DND-41 (cell line): ENCODE results near the gene MAX.

ENCODE experiments used
- ATAC-seq: fragments of 200-7000 bp; cut with Tn5 transposase; 3 replicates; pipeline ENCODE4 v1.9.1; 2021; ENCODE audit warnings: low read depth; ENCODE audit not compliant: insufficient read depth
- DNase-seq: peaks from one replicate; pipeline ENCODE4 v3.0.0-alpha.2; 2020
- H2AFZ ChIP-seq: 2 replicates; pipeline ENCODE4 v1.6.0; 2012; ENCODE audit warnings: low read depth, low read length
- H3K27ac ChIP-seq: 2 replicates; pipeline ENCODE4 v1.5.1; 2012; ENCODE audit warnings: low read length, inconsistent platforms
- H3K27me3 ChIP-seq: fragments of 200-600 bp; sonication (generic); 2 replicates; pipeline ENCODE4 v1.6.0; 2012; ENCODE audit warnings: low read length, mild to moderate bottlenecking, inconsistent platforms; ENCODE audit not compliant: insufficient read depth, poor library complexity
- H3K36me3 ChIP-seq: 2 replicates; pipeline ENCODE4 v1.5.1; 2012; ENCODE audit warnings: low read length, inconsistent platforms; ENCODE audit not compliant: insufficient read depth
- H3K4me1 ChIP-seq: 2 replicates; pipeline ENCODE4 v1.5.1; 2012; ENCODE audit warnings: mild to moderate bottlenecking, low read length; ENCODE audit not compliant: insufficient read depth
- H3K4me2 ChIP-seq: 2 replicates; pipeline ENCODE4 v1.6.0; 2012; ENCODE audit warnings: mild to moderate bottlenecking, moderate library complexity, low read length, inconsistent platforms; ENCODE audit not compliant: insufficient read depth
- H3K4me3 ChIP-seq, 2 experiments: fragments of 200-600 bp in 1 of 2; shearing (Covaris generic) in 1 of 2; 2 replicates each; pipeline ENCODE4 v1.5.1; 2012 to 2016; ENCODE audit warnings: inconsistent platforms in 2 of 2, low read length in 2 of 2, mild to moderate bottlenecking in 2 of 2, low read depth in 1 of 2, moderate library complexity in 1 of 2
- H3K79me2 ChIP-seq: 2 replicates; pipeline ENCODE4 v1.6.0; 2012; ENCODE audit warnings: low read length, inconsistent platforms; ENCODE audit not compliant: insufficient read depth
- H3K9ac ChIP-seq: 2 replicates; pipeline ENCODE4 v1.6.0; 2012; ENCODE audit warnings: low read depth, mild to moderate bottlenecking, inconsistent platforms, low read length, moderate library complexity
- H3K9me3 ChIP-seq: 2 replicates; pipeline ENCODE4 v1.5.1; 2012; ENCODE audit warnings: low read length, moderate library complexity, mild to moderate bottlenecking, inconsistent platforms; ENCODE audit not compliant: insufficient read depth, severe bottlenecking
- H4K20me1 ChIP-seq: 2 replicates; pipeline ENCODE4 v1.6.0; 2012; ENCODE audit warnings: low read length; ENCODE audit not compliant: insufficient read depth
- EZH2 ChIP-seq: IDR thresholded peaks from 3 replicates; pipeline ENCODE4 v1.6.1; 2012; ENCODE audit warnings: borderline replicate concordance, low read depth, mild to moderate bottlenecking, moderate library complexity, low read length, inconsistent platforms; ENCODE audit not compliant: severe bottlenecking
- TF ChIP-seq, protein P1 (sequence below): IDR thresholded peaks from 2 replicates; pipeline ENCODE4 v1.5.1; 2012; ENCODE audit warnings: borderline replicate concordance, low read length, moderate library complexity, mild to moderate bottlenecking; ENCODE audit not compliant: poor library complexity, severe bottlenecking; ENCODE audit errors: extremely low read depth

The MAX gene

DNA sequence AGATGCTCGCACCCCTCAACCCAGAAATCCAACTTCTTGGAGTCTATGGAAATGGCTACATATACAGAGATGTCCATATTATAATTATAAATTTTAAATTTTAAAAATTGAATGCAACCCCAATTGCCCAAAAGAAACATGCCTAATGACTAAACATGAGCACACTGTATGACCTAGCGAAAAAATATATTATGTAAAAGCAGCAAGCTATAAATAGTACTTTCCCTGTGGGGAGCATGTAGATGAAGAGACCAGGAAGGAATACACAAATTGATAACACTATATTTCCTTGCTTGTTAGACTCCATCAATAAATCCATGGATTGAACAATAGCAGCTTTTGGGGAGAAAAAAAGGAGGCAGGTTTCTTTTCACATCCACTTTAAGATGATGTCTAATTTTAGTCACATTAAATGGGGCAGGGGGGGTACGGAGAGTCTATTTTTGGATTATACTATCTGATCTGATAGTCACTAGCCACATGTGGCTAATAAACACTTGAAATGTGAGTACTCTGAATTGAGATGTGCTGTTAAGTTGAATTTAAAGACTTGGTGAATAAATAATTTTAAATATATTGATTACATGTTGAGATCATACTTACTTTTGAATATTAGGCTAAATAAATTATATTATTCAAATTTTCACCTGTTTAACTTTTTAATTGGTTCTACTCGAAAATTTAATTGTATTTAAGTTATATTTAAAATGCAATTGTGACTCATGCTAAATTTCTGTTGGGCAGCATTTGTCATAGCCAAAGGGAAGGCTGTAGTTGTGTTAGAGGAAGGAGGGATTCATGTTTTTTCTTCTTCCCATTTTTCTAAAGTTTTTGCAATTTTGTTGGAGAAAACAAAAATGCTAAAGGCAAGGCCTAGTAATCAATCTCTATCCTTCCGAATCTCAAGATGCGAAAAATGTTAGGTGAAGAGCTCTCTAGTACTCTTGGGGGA lies 17.5 kb downstream of the MAX start:
- no peaks in the 10 kb centered on the region for H3K4me1 ChIP-seq
- H4K20me1 ChIP-seq = peaks cover 40% of the 10 kb centered on the region
- H2AFZ ChIP-seq = no peak overlapping the region
- peaks cover 98% of the 10 kb centered on the region for H3K79me2 ChIP-seq
- no peak overlapping the region for H3K4me3 ChIP-seq
- ATAC-seq (no peak), DNase-seq (no peak)
- no peak for TF ChIP-seq EZH2
- TF ChIP-seq, protein P1, sequence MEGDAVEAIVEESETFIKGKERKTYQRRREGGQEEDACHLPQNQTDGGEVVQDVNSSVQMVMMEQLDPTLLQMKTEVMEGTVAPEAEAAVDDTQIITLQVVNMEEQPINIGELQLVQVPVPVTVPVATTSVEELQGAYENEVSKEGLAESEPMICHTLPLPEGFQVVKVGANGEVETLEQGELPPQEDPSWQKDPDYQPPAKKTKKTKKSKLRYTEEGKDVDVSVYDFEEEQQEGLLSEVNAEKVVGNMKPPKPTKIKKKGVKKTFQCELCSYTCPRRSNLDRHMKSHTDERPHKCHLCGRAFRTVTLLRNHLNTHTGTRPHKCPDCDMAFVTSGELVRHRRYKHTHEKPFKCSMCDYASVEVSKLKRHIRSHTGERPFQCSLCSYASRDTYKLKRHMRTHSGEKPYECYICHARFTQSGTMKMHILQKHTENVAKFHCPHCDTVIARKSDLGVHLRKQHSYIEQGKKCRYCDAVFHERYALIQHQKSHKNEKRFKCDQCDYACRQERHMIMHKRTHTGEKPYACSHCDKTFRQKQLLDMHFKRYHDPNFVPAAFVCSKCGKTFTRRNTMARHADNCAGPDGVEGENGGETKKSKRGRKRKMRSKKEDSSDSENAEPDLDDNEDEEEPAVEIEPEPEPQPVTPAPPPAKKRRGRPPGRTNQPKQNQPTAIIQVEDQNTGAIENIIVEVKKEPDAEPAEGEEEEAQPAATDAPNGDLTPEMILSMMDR = no peak
- no peaks in the 10 kb centered on the region for H3K27me3 ChIP-seq
- H3K36me3 ChIP-seq = peaks cover 98% of the 10 kb centered on the region
- no peak overlapping the region for H3K4me2 ChIP-seq
- H3K9me3 ChIP-seq = peaks cover 16% of the 10 kb centered on the region
- no peak overlapping the region for H3K9ac ChIP-seq
- no peak overlapping the region for H3K27ac ChIP-seq

DNA sequence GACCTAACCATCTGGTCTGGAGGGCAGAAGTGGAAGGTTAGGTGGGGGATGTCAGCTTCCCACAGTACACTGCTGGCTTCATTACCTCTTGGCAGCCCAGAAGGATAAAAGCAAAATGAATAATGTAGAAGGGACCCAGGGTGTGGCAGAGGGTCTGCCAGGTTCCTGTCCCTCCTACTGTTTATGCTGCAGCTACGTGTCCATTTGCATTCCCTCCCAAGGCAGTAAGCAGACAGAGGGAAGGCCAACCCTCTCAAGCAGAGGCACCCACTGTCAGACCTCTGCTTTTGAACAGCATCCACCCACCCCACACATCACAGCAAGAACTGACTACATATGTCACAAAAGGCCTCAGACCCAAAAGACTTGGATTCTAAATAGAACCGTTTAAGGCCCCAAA lies 19.4 kb downstream of the MAX start:
- no peaks in the 10 kb centered on the region for H3K4me1 ChIP-seq
- H3K4me3 ChIP-seq = no peak overlapping the region
- no peak overlapping the region for H3K9ac ChIP-seq
- TF ChIP-seq, protein P1 = no peak
- TF ChIP-seq EZH2 = no peak
- H3K27me3 ChIP-seq = no peaks in the 10 kb centered on the region
- no peak overlapping the region for H3K27ac ChIP-seq
- H4K20me1 ChIP-seq = peaks cover 51% of the 10 kb centered on the region
- DNase-seq (no peak), ATAC-seq (no peak)
- H3K36me3 ChIP-seq = peaks cover 96% of the 10 kb centered on the region
- H3K4me2 ChIP-seq = no peak overlapping the region
- peaks cover 92% of the 10 kb centered on the region for H3K79me2 ChIP-seq
- H2AFZ ChIP-seq = no peak overlapping the region
- peaks cover 1% of the 10 kb centered on the region for H3K9me3 ChIP-seq

DNA sequence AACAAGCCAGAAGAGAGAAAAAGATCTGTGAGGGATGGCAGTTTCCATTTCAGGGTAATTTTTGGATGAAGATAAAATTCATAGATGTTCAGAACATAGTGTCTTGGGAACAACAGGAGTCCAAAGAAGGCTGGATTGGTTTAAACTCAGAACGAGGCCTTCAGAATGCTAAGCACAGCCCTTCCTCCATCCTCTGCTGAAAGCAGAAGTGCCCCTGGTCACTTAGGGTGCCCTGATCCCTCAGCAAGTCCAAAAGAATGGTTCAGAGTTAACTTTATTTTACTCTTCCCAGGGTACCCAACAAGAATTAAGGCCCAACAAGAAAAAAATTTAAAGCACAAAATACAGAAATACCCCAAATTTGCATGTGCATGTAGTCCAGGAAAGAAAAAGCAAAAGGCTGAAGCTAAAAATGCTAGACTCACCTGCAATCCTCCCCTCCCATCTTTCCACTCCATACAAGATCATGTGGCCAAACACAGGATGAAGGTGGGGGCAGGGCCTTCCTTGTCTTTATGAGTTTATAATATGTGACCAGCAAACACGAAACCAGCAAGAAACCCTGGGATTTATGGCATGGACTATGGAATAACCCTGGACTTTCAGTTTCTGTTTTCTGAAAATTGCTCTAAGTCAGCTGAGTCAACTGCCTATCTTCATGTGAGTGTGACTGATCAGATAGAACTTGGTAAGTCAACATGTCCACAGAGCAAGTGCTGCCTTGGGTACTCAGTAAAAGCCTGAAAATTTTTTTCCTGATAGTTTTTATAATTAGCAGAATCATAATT lies 21.2 kb downstream of the MAX start:
- H3K4me2 ChIP-seq = no peak overlapping the region
- peaks cover 83% of the 10 kb centered on the region for H3K79me2 ChIP-seq

More for the DNA sequence above, 21.2 kb downstream of the MAX start:
- Histone ChIP-seq H2AFZ (no peak overlapping the region), H3K9me3 (no peaks in the 10 kb centered on the region), H4K20me1 (peaks cover 58% of the 10 kb centered on the region), H3K36me3 (peaks cover 96% of the 10 kb centered on the region), H3K4me3 (no peak overlapping the region), H3K9ac (no peak overlapping the region), H3K27me3 (no peaks in the 10 kb centered on the region), H3K27ac (no peak overlapping the region), H3K4me1 (no peaks in the 10 kb centered on the region)
- TF ChIP-seq EZH2 = no peak
- TF ChIP-seq, protein P1 = no peak
- DNase-seq (no peak), ATAC-seq (no peak)
